Stomach (tissue), 4 donors: ENCODE results near the gene RIN1.

Source experiments
- POLR2A ChIP-seq, 4 donors: fragments of 450-650 bp; IDR thresholded peaks; one replicate each; pipeline ENCODE4 v1.6.1; 2016; ENCODE audit warnings: antibody characterized with exemption in 4 of 4, control low read depth in 2 of 4, mild to moderate bottlenecking in 1 of 4, moderate library complexity in 1 of 4
- POLR2AphosphoS5 ChIP-seq, 3 donors: sonication (generic); formaldehyde crosslinking; IDR thresholded peaks; one replicate each; pipeline ENCODE4 v1.6.1; 2016; ENCODE audit warnings: antibody characterized with exemption in 3 of 3
- TF ChIP-seq, protein P1 (sequence below), 7 experiments: fragments of 450-650 bp in 4 of 7; fragments of 200-600 bp in 3 of 7; sonication (generic) in 3 of 7; IDR thresholded peaks; one replicate each; pipeline ENCODE4 v1.5.1; 2016 to 2019; ENCODE audit warnings: antibody characterized with exemption in 7 of 7, control low read depth in 2 of 7, mild to moderate bottlenecking in 1 of 7

DNA sequence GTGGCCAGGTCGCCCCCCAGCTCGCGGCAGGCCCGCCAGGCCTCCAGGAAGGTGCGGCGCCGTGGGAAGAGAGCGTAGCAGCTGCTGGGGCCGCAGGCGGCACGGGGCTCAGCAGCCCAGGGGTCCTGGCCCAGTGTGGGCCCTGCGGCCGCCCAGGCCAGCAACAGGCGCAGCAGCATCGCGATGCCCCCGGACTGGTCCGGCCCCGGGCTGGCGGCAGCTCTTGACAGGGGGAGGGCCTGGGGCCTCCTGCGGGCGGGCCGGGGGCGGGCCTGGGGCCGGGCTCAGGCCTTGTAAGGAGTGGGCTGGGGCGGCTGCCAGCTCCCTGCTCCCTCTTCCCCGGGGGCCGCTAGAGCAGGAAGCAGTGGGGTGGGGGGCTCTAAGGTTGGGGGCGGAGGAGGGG is 19.4 kb downstream of the RIN1 start, which contains the start of gene CD248:
- TF ChIP-seq POLR2AphosphoS5 (IDR thresholded peaks at IDR 0.05) = no peak
- no peak for TF ChIP-seq POLR2A (IDR thresholded peaks at IDR 0.05)
- TF ChIP-seq, protein P1, sequence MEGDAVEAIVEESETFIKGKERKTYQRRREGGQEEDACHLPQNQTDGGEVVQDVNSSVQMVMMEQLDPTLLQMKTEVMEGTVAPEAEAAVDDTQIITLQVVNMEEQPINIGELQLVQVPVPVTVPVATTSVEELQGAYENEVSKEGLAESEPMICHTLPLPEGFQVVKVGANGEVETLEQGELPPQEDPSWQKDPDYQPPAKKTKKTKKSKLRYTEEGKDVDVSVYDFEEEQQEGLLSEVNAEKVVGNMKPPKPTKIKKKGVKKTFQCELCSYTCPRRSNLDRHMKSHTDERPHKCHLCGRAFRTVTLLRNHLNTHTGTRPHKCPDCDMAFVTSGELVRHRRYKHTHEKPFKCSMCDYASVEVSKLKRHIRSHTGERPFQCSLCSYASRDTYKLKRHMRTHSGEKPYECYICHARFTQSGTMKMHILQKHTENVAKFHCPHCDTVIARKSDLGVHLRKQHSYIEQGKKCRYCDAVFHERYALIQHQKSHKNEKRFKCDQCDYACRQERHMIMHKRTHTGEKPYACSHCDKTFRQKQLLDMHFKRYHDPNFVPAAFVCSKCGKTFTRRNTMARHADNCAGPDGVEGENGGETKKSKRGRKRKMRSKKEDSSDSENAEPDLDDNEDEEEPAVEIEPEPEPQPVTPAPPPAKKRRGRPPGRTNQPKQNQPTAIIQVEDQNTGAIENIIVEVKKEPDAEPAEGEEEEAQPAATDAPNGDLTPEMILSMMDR (IDR thresholded peaks at IDR 0.05) = no peak
